ENCODE results near the gene RYK. TPM values are rescaled to one million over a fixed set of nuclear protein-coding genes. Genes with fewer than 3 reads are reported as not detected.

RYK gene
- total and polyA plus RNA-seq, 2 donors (not counting 3 experiments of a cell fraction or from before 2014, with no cell fraction given), result 23.8 to 48.3 TPM

DNA sequence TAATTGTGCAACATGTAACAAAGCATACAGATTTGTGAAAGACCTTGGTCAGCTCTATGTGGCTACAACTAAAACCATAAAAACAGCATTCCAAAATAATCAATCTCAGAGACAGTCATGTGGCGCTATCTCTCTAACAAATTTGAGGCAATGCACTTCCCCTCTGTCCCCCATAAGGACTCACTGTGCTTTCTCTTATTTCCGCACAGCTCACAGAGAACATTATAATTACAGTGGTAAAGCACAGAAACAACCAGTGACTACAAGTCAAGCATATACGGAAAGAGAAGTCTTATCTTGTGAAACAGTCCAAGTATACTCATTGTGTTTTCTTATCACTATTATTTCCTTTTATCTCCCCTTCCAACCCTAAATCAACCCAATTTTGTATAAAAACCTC, 64.3 kb downstream of the RYK start:
- peak overlapping the region; percentile 15 for H3K27ac ChIP-seq (ENCODE audit: insufficient read depth, low read depth, low read length)
- H3K9me3 ChIP-seq (replicated peaks; ENCODE audit: control insufficient read depth, insufficient read depth, low read length), result no peaks in the 10 kb centered on the region
- no TSS peak for BruUV-seq (replicated peaks)
- H3K4me2 ChIP-seq (ENCODE audit: insufficient read depth, low read length), result peak overlapping the region; percentile 41
- H3K9me1 ChIP-seq (replicated peaks; ENCODE audit: control insufficient read depth, extremely low read depth, insufficient read depth, low read length), result no peaks in the 10 kb centered on the region
- peaks cover 10% of the 10 kb centered on the region for H3K4me1 ChIP-seq (ENCODE audit: control insufficient read depth, extremely low read depth, insufficient read depth, low read length)
- peaks cover 0 to 4% of the 10 kb centered on the region in 2 experiments for H3K36me3 ChIP-seq (ENCODE audit: control insufficient read depth in 2 of 2, extremely low read depth in 1 of 2, insufficient read depth in 2 of 2, low read length in 2 of 2)
- TF ChIP-seq POLR2A (IDR thresholded peaks at IDR 0.05; ENCODE audit: low read depth, low read length) (no peak), GATA2 (IDR thresholded peaks at IDR 0.05; ENCODE audit: insufficient read depth, insufficient read length, low read depth, low read length) (no peak), POLR2AphosphoS5 (IDR thresholded peaks at IDR 0.05; ENCODE audit: insufficient read depth, low read depth, low read length) (no peak), MYC (IDR thresholded peaks at IDR 0.05; ENCODE audit: low read depth, low read length) (no peak), JUN (IDR thresholded peaks at IDR 0.05; ENCODE audit: borderline replicate concordance, insufficient read depth, insufficient read length, low read depth) (no peak)
- intact Hi-C loops (cut with micrococcal nuclease) (no loop called here), dilution Hi-C loops (cut with MboI; ENCODE audit: extremely low pct_ligation_motif_present, low sequenced_read_pairs) (no loop called here)
- ChIA-PET CTCF (interaction anchor here (0.8 to 1.6 kb wide), 5 partner anchors 9 to 61 kb away, joined by 3 to 11 read pairs (median 4); no protein-coding TSS in a partner anchor), POLR2A (interaction anchor here (0.6 kb wide), 1 partner anchor 10 kb away, joined by 4 read pairs; no protein-coding TSS in a partner anchor)
- peak; percentile 69 for FAIRE-seq
- DNase-seq (ENCODE audit: low read depth, low spot score), result peak; percentile 72
- no peaks in the 10 kb centered on the region for H3K27me3 ChIP-seq (ENCODE audit: control insufficient read depth in 2 of 2, insufficient read depth in 2 of 2, low read length in 2 of 2)
- no peak overlapping the region for H3K9ac ChIP-seq (replicated peaks; ENCODE audit: extremely low read depth, insufficient read depth, low read length)
- no peaks in the 10 kb centered on the region for H3K79me2 ChIP-seq (ENCODE audit: control insufficient read depth, insufficient read depth, low read length)
- H4K20me1 ChIP-seq (replicated peaks; ENCODE audit: control insufficient read depth, extremely low read depth, insufficient read depth, low read length), result peaks cover 4% of the 10 kb centered on the region
- no peak overlapping the region for H3K4me3 ChIP-seq (replicated peaks in 1 of 3; ENCODE audit: insufficient read depth in 1 of 3, low read depth in 1 of 3, low read length in 3 of 3)
- no peak overlapping the region for H2AFZ ChIP-seq (ENCODE audit: low read depth, low read length)

DNA sequence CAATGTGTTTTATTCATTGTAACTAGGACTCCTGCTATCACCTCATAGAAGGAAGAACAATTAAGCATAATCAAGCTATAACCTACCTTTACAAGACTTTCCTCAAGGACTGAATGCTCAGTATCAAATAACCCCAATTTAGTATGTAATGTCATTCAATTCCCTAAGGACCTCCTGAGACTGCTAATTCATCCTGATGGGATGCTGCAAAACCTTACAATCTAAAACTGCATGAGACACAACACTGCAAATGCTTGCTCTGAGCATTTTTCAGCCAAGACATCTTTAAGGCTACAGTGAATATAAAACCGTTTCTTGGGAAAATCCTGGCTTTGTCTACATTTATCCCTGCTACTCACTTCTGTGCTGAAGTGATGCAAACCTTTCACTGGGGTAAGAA, 69.9 kb downstream of the RYK start:
- no peak for FAIRE-seq
- no peak overlapping the region for H3K4me3 ChIP-seq (replicated peaks in 1 of 3; ENCODE audit: insufficient read depth in 1 of 3, low read depth in 1 of 3, low read length in 3 of 3)

More for the DNA sequence above, 69.9 kb downstream of the RYK start:
- H3K36me3 ChIP-seq (ENCODE audit: control insufficient read depth in 2 of 2, extremely low read depth in 1 of 2, insufficient read depth in 2 of 2, low read length in 2 of 2), result peaks cover 0 to 1% of the 10 kb centered on the region in 2 experiments
- no TSS peak for BruUV-seq (replicated peaks)
- no peak overlapping the region for H3K4me2 ChIP-seq (ENCODE audit: insufficient read depth, low read length)
- H3K9me3 ChIP-seq (replicated peaks; ENCODE audit: control insufficient read depth, insufficient read depth, low read length), result no peaks in the 10 kb centered on the region
- no peak overlapping the region for H2AFZ ChIP-seq (ENCODE audit: low read depth, low read length)
- ChIA-PET POLR2A (no interaction called here), CTCF (interaction anchor here (1.2 to 2.2 kb wide), 4 partner anchors 11 to 253 kb away, joined by 3 to 10 read pairs (median 5); no protein-coding TSS in a partner anchor)
- no peak overlapping the region for H3K9ac ChIP-seq (replicated peaks; ENCODE audit: extremely low read depth, insufficient read depth, low read length)
- TF ChIP-seq JUN (IDR thresholded peaks at IDR 0.05; ENCODE audit: borderline replicate concordance, insufficient read depth, insufficient read length, low read depth) (no peak), POLR2A (IDR thresholded peaks at IDR 0.05; ENCODE audit: low read depth, low read length) (no peak), FOS (IDR thresholded peaks at IDR 0.05; ENCODE audit: borderline replicate concordance, insufficient read depth, low read length) (no peak), GATA2 (IDR thresholded peaks at IDR 0.05; ENCODE audit: insufficient read depth, insufficient read length, low read depth, low read length) (no peak), POLR2AphosphoS5 (IDR thresholded peaks at IDR 0.05; ENCODE audit: insufficient read depth, low read depth, low read length) (no peak), MYC (IDR thresholded peaks at IDR 0.05; ENCODE audit: low read depth, low read length) (no peak), EZH2 (IDR thresholded peaks at IDR 0.05; ENCODE audit: borderline replicate concordance, low read depth, low read length, severe bottlenecking) (no peak)
- TF ChIP-seq, protein P1, sequence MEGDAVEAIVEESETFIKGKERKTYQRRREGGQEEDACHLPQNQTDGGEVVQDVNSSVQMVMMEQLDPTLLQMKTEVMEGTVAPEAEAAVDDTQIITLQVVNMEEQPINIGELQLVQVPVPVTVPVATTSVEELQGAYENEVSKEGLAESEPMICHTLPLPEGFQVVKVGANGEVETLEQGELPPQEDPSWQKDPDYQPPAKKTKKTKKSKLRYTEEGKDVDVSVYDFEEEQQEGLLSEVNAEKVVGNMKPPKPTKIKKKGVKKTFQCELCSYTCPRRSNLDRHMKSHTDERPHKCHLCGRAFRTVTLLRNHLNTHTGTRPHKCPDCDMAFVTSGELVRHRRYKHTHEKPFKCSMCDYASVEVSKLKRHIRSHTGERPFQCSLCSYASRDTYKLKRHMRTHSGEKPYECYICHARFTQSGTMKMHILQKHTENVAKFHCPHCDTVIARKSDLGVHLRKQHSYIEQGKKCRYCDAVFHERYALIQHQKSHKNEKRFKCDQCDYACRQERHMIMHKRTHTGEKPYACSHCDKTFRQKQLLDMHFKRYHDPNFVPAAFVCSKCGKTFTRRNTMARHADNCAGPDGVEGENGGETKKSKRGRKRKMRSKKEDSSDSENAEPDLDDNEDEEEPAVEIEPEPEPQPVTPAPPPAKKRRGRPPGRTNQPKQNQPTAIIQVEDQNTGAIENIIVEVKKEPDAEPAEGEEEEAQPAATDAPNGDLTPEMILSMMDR (IDR thresholded peaks at IDR 0.05; ENCODE audit: extremely low read depth in 1 of 2, insufficient read depth in 1 of 2, low read depth in 1 of 2, low read length in 2 of 2), result no peak
- TF ChIP-seq, protein P2, sequence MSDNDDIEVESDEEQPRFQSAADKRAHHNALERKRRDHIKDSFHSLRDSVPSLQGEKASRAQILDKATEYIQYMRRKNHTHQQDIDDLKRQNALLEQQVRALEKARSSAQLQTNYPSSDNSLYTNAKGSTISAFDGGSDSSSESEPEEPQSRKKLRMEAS (IDR thresholded peaks at IDR 0.05; ENCODE audit: insufficient read depth, insufficient read length), result no peak
- H3K27me3 ChIP-seq (ENCODE audit: control insufficient read depth in 2 of 2, insufficient read depth in 2 of 2, low read length in 2 of 2), result no peaks in the 10 kb centered on the region
- peaks cover 2% of the 10 kb centered on the region for H4K20me1 ChIP-seq (replicated peaks; ENCODE audit: control insufficient read depth, extremely low read depth, insufficient read depth, low read length)
- H3K4me1 ChIP-seq (ENCODE audit: control insufficient read depth, extremely low read depth, insufficient read depth, low read length), result no peaks in the 10 kb centered on the region
- intact Hi-C loops (cut with micrococcal nuclease), result no loop called here
- no peaks in the 10 kb centered on the region for H3K79me2 ChIP-seq (ENCODE audit: control insufficient read depth, insufficient read depth, low read length)
- dilution Hi-C loops (cut with MboI; ENCODE audit: extremely low pct_ligation_motif_present, low sequenced_read_pairs), result no loop called here
- no peak overlapping the region for H3K27ac ChIP-seq (ENCODE audit: insufficient read depth, low read depth, low read length)
- no peaks in the 10 kb centered on the region for H3K9me1 ChIP-seq (replicated peaks; ENCODE audit: control insufficient read depth, extremely low read depth, insufficient read depth, low read length)
- no peak for DNase-seq (ENCODE audit: low read depth, low spot score)

All from endothelial cell of umbilical vein (primary cell).